ENCODE data around the gene GUK1.

Gene GUK1

DNA sequence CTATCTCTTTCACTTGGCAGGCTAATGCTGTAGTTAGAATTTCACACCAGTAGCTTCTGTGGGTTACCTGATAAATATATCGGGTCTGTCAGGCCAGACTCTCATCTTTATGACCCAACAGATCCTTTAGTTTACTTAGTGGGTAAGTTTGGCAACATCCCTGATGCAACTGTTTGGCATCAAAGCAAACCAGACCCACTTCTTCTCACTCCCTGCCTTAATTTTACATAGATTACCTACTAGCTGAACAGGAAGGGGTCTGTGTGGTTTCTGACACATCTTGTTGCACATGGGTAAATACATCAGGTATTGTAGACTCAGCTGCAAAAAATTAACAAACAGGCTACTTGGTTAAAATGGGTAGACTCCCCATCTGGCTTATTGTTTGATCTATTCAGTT lies 3.2 kb upstream of the GUK1 start:
- no peak for DNase-seq

DNA sequence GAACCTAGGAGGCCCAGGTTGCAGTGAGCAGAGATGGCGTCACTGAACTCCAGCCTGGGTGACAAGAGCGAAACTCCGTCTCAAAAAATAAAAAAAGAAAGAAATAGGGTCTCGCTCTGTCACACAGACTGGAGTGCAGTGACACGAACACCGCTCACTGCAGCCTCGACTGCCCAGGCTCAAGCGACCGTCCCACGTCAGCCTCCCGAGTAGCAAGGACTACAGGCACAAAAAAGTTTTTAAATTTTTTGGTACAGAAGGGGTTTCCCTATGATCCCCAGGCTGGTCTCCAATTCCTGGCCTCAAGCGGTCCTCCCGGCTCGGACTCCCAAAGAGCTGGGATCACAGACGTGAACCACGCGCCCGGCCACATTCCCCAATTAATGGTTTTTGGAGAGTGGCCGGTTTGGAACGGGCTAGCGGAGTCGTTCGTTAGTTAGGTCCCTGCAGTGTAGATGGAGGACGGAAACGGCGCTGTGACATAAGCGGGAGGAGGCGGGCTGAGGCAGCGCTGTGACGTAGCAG lies 611 bp upstream of the GUK1 start:
- DNase-seq, result no peak

GRCh38 chr1:228140724-228141225 lies 696 bp downstream of the GUK1 start:
- no peak for DNase-seq

DNA sequence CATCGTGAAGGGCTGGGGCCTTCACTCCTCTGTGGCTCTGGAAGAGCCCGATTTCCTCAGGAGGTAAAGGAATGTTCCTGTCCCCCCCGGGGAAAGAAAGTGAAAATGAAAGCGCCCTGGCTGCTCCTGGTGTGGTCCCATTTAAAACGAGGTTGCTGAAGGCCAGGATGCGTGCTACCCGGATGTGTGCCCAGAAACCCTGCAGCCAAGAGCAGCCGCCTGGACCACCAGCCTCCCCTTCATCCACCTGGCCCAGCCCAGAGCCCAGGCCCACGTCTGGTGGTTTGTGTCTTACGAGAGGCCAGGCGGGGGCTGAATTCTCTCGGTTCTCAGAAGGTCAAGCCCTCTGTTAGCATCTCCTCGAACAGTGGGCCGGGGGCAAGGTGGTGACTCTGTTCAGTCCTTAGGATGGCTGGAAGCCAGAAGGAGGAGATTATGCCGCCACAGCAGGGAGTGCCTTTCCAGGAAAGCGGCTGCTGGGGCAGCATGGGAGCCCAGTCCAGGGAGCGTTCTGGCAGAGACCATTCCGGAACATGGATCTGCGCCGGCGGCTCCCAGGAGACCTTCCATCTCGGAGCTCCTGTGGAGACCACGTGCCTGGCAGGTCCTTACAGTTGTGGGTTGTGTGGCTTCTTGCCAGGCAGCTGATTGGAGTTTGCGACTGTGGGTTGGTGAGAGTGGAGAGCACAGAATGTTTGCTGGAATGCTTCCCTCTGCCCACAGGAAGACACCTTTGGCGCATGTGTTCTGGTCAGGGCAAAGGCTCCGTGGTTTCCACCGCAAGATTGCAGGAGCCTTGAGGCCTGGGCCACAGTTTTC lies 1.4 kb downstream of the GUK1 start:
- DNase-seq, result peak; percentile 51

DNA sequence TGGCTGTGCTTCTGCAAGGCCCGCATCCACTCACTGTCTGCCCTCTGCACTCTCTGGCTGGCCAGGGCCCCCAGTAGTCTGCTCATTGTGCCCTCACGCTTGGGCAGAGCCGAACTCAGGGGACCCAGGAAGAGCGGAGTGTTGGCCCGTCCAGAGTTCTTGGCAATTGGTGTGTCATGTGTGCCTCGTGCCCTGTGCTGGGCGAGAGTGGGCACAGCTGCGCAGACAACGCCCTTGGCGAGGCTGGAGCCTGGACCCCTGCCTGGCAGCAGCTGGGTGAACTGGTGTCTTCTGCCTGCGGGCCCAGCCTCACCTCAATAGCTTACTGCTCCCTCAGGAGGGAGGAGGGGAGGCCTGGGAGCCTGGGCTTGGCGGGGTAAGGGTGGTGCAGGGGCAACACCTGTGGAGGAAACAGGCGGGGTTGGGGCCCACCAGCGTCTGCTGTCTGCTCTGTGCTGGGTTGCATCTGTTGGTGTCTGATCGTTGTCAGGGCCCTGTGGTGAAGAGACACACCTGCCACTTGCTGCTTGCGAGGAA lies 2.1 kb downstream of the GUK1 start:
- DNase-seq, result no peak

- DNase-seq, result no peak
Measured at GRCh38 chr1:228142701-228143136, 2.6 kb downstream of the GUK1 start.

- DNase-seq, result no peak
Measured at GRCh38 chr1:228143480-228144192, 3.6 kb downstream of the GUK1 start.

DNA sequence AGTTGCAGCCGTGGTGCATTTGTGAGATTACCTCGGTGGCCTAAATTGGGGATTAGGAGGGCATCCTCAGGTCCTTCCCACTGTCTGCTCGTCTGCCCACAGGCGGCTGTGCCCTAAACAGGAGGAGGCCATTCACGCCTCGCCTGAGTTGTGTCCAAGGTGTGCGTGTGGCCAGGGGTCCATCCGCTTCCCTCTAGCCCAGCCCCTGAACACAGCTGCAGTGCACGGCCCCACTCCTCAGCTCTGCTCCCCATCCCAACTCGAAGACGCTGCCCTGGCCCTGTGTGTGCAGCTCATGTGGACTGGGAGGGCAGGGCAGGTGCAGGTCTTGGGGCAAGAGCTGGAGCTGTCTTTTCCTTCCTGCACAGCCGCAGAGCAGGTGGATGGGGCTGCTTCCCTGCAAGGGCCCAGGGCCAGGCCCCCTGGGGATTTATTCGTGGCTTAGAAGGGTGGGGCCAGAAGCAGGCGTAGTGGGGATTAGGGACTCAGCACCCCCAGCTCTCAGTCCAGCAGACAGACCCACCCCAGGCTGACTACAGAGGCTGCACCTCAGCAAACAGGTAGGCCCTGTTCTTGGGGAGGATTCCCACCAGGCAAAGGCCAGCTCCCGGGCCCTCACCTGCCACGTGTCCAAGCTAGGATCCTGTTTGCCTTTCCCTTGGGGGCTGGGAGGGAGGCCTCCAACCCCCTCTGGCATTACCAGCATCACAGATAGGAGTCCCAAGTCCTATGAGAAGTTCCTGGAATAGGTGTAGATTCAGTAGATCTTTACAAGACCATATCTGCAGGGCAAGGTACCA lies 4.3 kb downstream of the GUK1 start:
- no peak for DNase-seq

DNA sequence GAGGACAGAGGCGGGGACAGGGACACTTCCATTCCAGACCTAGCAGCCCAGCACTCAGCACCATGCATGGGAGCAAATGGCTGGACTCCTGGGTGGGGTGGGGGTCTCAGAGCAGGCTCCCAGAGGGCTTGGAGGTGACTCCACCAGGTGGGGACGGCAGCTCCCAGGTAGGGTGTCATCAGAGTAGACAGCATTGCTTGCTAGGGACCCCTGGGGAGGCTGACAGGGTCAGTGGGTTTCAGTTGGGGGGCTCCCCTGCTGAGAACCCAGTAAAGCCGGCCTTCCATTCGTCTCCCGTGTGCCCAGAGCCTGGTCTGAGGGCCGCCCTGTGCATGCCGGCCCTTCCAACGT lies 4.9 kb downstream of the GUK1 start:
- DNase-seq, result no peak

DNA sequence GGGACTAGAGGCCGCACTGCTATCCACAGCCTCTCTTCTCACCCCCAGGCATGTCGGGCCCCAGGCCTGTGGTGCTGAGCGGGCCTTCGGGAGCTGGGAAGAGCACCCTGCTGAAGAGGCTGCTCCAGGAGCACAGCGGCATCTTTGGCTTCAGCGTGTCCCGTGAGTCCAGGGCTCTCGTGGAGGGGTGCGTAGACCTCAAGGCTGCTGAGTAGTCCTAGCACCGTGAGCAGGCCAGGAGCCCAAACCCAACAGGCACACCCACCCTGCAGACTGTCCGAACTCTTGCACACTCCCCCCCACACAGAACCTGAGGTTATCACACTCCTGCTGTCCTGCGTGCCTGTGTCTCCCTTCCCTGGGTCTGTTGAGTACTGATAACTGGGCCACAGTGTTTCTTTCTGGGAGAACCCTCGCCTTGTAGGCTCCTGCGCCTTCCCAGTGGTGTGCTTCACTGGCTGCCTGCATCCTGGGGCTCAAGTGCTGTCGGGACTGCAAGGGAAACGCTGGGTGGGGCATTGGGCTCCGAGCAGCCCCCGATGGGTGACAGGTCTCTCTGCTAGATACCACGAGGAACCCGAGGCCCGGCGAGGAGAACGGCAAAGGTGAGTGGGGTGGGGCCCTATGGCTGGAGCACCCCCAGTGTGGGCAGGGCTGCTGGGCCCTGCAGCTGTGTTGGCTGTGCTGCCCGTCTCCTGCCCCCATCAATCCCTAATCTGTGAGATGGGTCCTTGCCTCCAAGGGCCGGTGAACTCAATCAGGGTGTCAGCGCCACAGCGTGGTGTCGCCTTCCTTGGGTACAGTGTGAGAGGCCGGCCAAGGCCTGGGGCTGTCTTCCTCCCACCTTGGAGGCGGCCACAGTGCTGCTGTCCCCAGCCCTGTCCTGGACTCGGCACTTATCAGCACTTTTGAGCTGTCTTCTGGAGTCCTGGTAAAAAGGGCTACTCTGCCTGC lies 5.7 kb downstream of the GUK1 start:
- no peak for DNase-seq

GRCh38 chr1:228146417-228147150 lies 6.5 kb downstream of the GUK1 start:
- DNase-seq, result no peak

DNA sequence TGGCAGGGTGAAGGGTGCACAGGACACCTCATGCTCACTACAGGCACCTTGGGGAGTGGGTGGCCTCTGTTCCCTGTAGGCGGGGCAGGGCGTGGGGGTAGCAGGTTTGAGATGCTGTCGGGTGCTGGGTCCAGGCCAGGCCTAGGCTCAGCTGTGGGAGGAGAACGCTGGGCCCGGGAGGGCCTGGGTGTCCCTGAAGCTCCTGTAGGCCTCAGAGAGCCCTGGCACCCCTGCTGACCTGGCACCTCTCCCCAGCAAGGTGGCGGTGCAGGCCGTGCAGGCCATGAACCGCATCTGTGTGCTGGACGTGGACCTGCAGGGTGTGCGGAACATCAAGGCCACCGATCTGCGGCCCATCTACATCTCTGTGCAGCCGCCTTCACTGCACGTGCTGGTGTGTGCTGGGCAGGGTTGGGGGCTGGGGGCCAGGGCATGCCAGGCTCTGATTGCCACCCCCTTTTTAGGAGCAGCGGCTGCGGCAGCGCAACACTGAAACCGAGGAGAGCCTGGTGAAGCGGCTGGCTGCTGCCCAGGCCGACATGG lies 7.1 kb downstream of the GUK1 start:
- DNase-seq, result no peak

DNA sequence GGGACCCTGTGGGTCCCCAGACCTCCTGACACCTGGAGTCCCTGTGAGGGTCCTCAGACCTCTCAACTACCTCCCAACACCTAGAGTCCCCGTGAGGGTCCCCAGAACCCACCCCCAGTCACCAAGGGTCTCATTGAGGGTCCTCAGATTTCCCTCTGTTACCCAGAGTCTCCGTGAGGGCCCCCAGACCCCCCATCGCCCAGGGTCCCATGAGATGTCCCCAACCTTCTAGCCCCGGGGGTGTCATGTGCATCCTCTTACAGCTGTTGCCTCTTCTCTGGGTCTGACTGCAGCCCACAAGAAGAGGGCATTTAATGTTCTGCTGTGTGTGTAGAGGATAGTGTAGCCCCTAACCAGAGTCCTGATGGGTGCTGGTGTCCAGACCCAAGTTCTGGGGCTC lies 7.7 kb downstream of the GUK1 start:
- no peak for DNase-seq

GRCh38 chr1:228148196-228148861 lies 8.2 kb downstream of the GUK1 start:
- DNase-seq, result no peak

GRCh38 chr1:228148935-228149405 lies 8.9 kb downstream of the GUK1 start:
- DNase-seq, result no peak

- no peak for DNase-seq
Measured at GRCh38 chr1:228149406-228150119, 9.5 kb downstream of the GUK1 start, which contains the start of gene GJC2. TSS of gene GJC2 (plus strand) at chr1:228149930. CDS start at chr1:228157759, 7,829 bp downstream.

DNA sequence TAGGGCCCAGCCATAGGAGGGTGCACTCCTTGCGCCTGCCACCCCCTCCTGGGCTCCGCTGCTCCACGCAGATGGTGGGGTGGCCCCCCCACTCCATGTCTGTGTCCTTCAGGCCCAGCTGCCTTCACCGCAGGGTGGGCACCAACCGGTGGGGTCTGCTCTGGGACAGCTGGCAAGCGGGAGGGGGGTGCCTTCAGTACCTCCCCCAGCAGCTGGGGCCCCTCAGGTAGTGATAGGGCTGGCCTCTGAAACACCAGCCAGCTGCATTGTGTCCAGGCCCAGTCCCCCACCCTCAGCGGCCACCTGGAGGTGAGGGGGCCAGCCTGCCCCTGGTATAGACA lies 10.0 kb downstream of the GUK1 start:
- no peak for DNase-seq

DNA sequence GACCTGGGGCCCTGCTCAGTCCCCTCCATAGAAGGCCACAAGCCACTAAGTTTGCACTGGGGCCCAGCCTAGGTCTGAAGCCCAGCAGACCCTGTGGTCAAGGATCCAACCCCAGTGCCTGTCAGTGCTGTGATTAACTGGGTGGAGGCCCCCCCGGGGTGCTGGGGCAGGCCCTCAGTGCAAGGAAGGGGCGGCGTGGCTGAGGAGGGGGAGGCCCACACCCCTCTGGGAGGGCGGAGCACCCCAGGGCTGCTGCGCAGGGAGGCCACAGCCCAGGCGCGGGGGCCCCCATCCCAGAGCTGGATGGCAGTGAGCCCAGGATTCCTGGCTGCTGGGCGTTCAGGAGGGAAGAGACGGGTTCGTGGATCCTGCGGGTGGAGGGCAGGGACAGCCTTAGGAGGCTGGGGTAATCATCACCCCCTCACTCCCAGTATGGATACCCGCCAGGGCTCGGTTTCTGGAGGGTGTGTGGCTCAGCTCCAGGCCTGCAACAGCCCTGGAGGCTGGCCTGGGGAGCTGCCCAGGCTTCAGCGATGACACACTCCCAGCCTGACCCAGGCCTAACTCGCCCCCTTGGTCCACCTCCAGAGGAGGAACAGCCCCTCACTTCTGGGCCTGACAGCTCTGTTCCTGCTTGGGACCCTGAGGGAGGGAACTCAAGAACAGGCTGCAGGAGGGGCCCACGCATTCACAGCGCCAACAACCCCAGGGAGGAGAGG lies 10.5 kb downstream of the GUK1 start:
- no peak for DNase-seq

All from 8988T (cell line).